Liver (tissue), 9 donors: ENCODE measurements around the gene AGPAT2. TPM values are rescaled to one million over a fixed set of nuclear protein-coding genes. Genes with fewer than 3 reads are reported as not detected.

Source experiments
- DNase-seq: peaks from one replicate; pipeline ENCODE4 v3.0.0-alpha.2; 2017; ENCODE audit warnings: low spot score
- H3K27ac ChIP-seq, 2 donors: one replicate each; pipeline ENCODE4 v1.7.0; 2013; ENCODE audit warnings: inconsistent platforms in 2 of 2, low read length in 2 of 2, control low read depth in 1 of 2, low read depth in 1 of 2, mild to moderate bottlenecking in 1 of 2
- H3K27me3 ChIP-seq, 4 donors: one replicate each; pipeline versions ENCODE4 v1.6.1 to v1.7.0; 2013; ENCODE audit warnings: low read length in 3 of 4, inconsistent platforms in 1 of 4, mild to moderate bottlenecking in 1 of 4, moderate library complexity in 1 of 4; ENCODE audit not compliant: control insufficient read depth in 4 of 4, insufficient read depth in 4 of 4
- H3K36me3 ChIP-seq, 4 donors: one replicate each; pipeline versions ENCODE4 v1.6.1 to v1.7.0; 2013; ENCODE audit warnings: low read length in 3 of 4, mild to moderate bottlenecking in 3 of 4, low read depth in 1 of 4, moderate library complexity in 1 of 4; ENCODE audit not compliant: control insufficient read depth in 4 of 4, insufficient read depth in 3 of 4
- H3K4me1 ChIP-seq, 4 donors: one replicate each; pipeline versions ENCODE4 v1.6.1 to v1.7.0; 2013; ENCODE audit warnings: low read length in 3 of 4, mild to moderate bottlenecking in 3 of 4, moderate library complexity in 1 of 4; ENCODE audit not compliant: control insufficient read depth in 4 of 4, insufficient read depth in 4 of 4
- H3K4me3 ChIP-seq, 3 donors: one replicate each; pipeline versions ENCODE4 v1.6.1 to v1.7.0; 2013; ENCODE audit warnings: low read length in 3 of 3, control low read depth in 1 of 3, low read depth in 1 of 3, mild to moderate bottlenecking in 1 of 3
- H3K9ac ChIP-seq, 2 donors: one replicate each; pipeline ENCODE4 v1.7.0; 2013; ENCODE audit warnings: low read length in 2 of 2, mild to moderate bottlenecking in 2 of 2, moderate library complexity in 2 of 2, control low read depth in 1 of 2, low read depth in 1 of 2
- H3K9me3 ChIP-seq, 4 donors: one replicate each; pipeline versions ENCODE4 v1.6.1 to v1.7.0; 2013; ENCODE audit warnings: low read length in 3 of 4; ENCODE audit not compliant: control insufficient read depth in 4 of 4
- CTCF ChIP-seq: fragments of 150-350 bp; IDR thresholded peaks from 2 replicates; pipeline ENCODE4 v1.5.1; 2017; ENCODE audit warnings: improper control_type of control experiment, low read depth, low read length; ENCODE audit not compliant: missing input control
- EGR1 ChIP-seq, 2 donors: IDR thresholded peaks; 2 replicates each; pipeline ENCODE4 v1.6.1; 2016 to 2018; ENCODE audit warnings: antibody characterized with exemption in 2 of 2, low read depth in 2 of 2
- FOXA1 ChIP-seq: IDR thresholded peaks from 2 replicates; pipeline ENCODE4 v1.6.1; 2016; ENCODE audit warnings: antibody characterized with exemption
- GABPA ChIP-seq, 2 donors: IDR thresholded peaks in 1 of 2; conservative IDR thresholded peaks in 1 of 2; 2 replicates each; pipeline ENCODE4 v1.6.1; 2016; ENCODE audit warnings: antibody characterized with exemption in 2 of 2, mild to moderate bottlenecking in 1 of 2, moderate library complexity in 1 of 2
- HNF4A ChIP-seq, 2 donors: conservative IDR thresholded peaks; 2 replicates each; pipeline ENCODE4 v1.6.1; 2016; ENCODE audit warnings: antibody characterized with exemption in 2 of 2, mild to moderate bottlenecking in 2 of 2
- NR2F2 ChIP-seq: IDR thresholded peaks from 2 replicates; pipeline ENCODE4 v1.6.1; 2016; ENCODE audit warnings: antibody characterized with exemption
- REST ChIP-seq: IDR thresholded peaks from 2 replicates; pipeline ENCODE4 v1.6.1; 2016; ENCODE audit warnings: antibody characterized with exemption, mild to moderate bottlenecking
- RXRA ChIP-seq, 2 donors: IDR thresholded peaks; 2 replicates each; pipeline ENCODE4 v1.6.1; 2017 to 2018; ENCODE audit warnings: antibody characterized with exemption in 2 of 2, mild to moderate bottlenecking in 1 of 2
- TAF1 ChIP-seq: conservative IDR thresholded peaks from 2 replicates; pipeline ENCODE4 v1.6.1; 2016; ENCODE audit warnings: antibody characterized with exemption, mild to moderate bottlenecking
- YY1 ChIP-seq: IDR thresholded peaks from 2 replicates; pipeline ENCODE4 v1.6.1; 2016; ENCODE audit warnings: antibody characterized with exemption, mild to moderate bottlenecking
- WGBS: extraction: QIAGEN DNeasy Blood & Tissue Kit; methylation state at CpG from one replicate; pipeline ENCODE4 v1.1.7; 2013; 5-methylcytosine and 5-hydroxymethylcytosine counted together
- polyA plus RNA-seq, 2 donors: library from polyadenylated mRNA; stranded (reverse) in 1 of 2; unstranded in 1 of 2; fragments of 200-250 nt in 1 of 2; fragments of >200 nt in 1 of 2; fragmentation: Nextera tagmentation in 1 of 2; extraction: Ambion mirVana in 1 of 2; gene quantifications; one replicate each; pipeline versions ENCODE4 v1.2.1 to v1.2.3, GENCODE V29; 2013 to 2015
- total RNA-seq, 2 donors: library from RNA; depleted of rRNA; stranded (reverse); fragments of >200 nt; gene quantifications; one replicate each; pipeline ENCODE4 v1.2.3, GENCODE V29; 2014
- donor health status: healthy.
- donor health status: healthy.
- donor health status: healthy.
- donor health status: healthy.
- donor health status: healthy.

Gene AGPAT2
- total and polyA plus RNA-seq, 4 donors = 75.1 to 222 (median 212) TPM

- H3K4me1 ChIP-seq = peaks cover 39 to 85% (median 70%) of the 10 kb centered on the region in 4 donors
- TF ChIP-seq NR2F2 (no peak), TAF1 (no peak), EGR1 (IDR thresholded peaks at IDR 0.05; ENCODE audit: low read depth in 2 of 2) (no peak), YY1 (no peak), RXRA (IDR thresholded peaks at IDR 0.05) (no peak), FOXA1 (no peak), GABPA (IDR thresholded peaks at IDR 0.05 in 1 of 2, conservative IDR thresholded peaks at IDR 0.05 in 1 of 2) (no peak)
- no peak overlapping the region for H3K4me3 ChIP-seq
- H3K9me3 ChIP-seq = no peaks in the 10 kb centered on the region
- DNase-seq = no peak
- H3K9ac ChIP-seq = no peak overlapping the region
- no peaks in the 10 kb centered on the region for H3K27me3 ChIP-seq
- H3K27ac ChIP-seq = peak overlapping the region; percentile 51 to 78
- 59% methylated on average over 14 of the region's 14 CpGs for WGBS
- H3K36me3 ChIP-seq = no peaks in the 10 kb centered on the region
Observed at GRCh38 chr9:136693135-136693489, 5.9 kb upstream of the AGPAT2 start.

- TF ChIP-seq CTCF = no peak
- TF ChIP-seq REST = no peak
- no peak for TF ChIP-seq GABPA (IDR thresholded peaks at IDR 0.05 in 1 of 2, conservative IDR thresholded peaks at IDR 0.05 in 1 of 2)
- TF ChIP-seq RXRA (IDR thresholded peaks at IDR 0.05) = no peak
- TF ChIP-seq TAF1 = no peak
- no peak for TF ChIP-seq YY1
- no peak for TF ChIP-seq HNF4A (conservative IDR thresholded peaks at IDR 0.05)
- no peak overlapping the region for H3K4me3 ChIP-seq
- H3K9me3 ChIP-seq = no peaks in the 10 kb centered on the region
- H3K9ac ChIP-seq = no peak overlapping the region
- no peak for DNase-seq
- H3K36me3 ChIP-seq = no peaks in the 10 kb centered on the region
- H3K27ac ChIP-seq = no peak overlapping the region
- peaks cover 35 to 83% (median 66%) of the 10 kb centered on the region in 4 donors for H3K4me1 ChIP-seq
- H3K27me3 ChIP-seq = no peaks in the 10 kb centered on the region
- 92% methylated on average over 46 of the region's 46 CpGs for WGBS
Observed at GRCh38 chr9:136692185-136693134, 5.2 kb upstream of the AGPAT2 start.
